Uterus (tissue), 4 donors: ENCODE data around the gene HDAC4. TPM values are rescaled to one million over a fixed set of nuclear protein-coding genes. Genes with fewer than 3 reads are reported as not detected.
A peak's percentile ranks its signal among the peaks of the same experiment; 100 is the strongest.

Source experiments
- DNase-seq, 2 donors: peaks; one replicate each; pipeline ENCODE4 v3.0.0-alpha.2; 2019 to 2020
- H3K27ac ChIP-seq, 2 donors: fragments of 200-600 bp; sonication (generic); 1 replicate in 1 of 2; 2 replicates in 1 of 2; pipeline ENCODE4 v1.5.1; 2016 to 2018
- H3K27me3 ChIP-seq, 2 donors: fragments of 200-600 bp; sonication (generic); one replicate each; pipeline ENCODE4 v1.5.1; 2018 to 2019; ENCODE audit warnings: control low read depth in 1 of 2
- H3K36me3 ChIP-seq, 2 donors: fragments of 200-600 bp; sonication (generic); one replicate each; pipeline ENCODE4 v1.5.1; 2019; ENCODE audit warnings: control low read depth in 1 of 2
- H3K4me1 ChIP-seq, 2 donors: fragments of 200-600 bp; sonication (generic); one replicate each; pipeline ENCODE4 v1.5.1; 2018 to 2019; ENCODE audit warnings: control low read depth in 1 of 2
- H3K4me3 ChIP-seq, 2 donors: fragments of 200-600 bp; sonication (generic); 1 replicate in 1 of 2; 2 replicates in 1 of 2; pipeline ENCODE4 v1.5.1; 2018 to 2019; ENCODE audit warnings: mild to moderate bottlenecking in 1 of 2
- H3K9me3 ChIP-seq, 2 donors: fragments of 200-600 bp; sonication (generic); one replicate each; pipeline ENCODE4 v1.5.1; 2019; ENCODE audit warnings: control low read depth in 1 of 2
- CTCF ChIP-seq, 4 experiments: fragments of 200-600 bp in 2 of 4; fragments of 450-650 bp in 2 of 4; sonication (generic) in 2 of 4; IDR thresholded peaks; one replicate each; pipeline ENCODE4 v1.5.1; 2016 to 2019; ENCODE audit warnings: antibody characterized with exemption in 4 of 4, mild to moderate bottlenecking in 2 of 4, moderate library complexity in 1 of 4
- POLR2A ChIP-seq, 2 donors: fragments of 450-650 bp; IDR thresholded peaks; one replicate each; pipeline ENCODE4 v1.6.1; 2016; ENCODE audit warnings: antibody characterized with exemption in 2 of 2, mild to moderate bottlenecking in 1 of 2, moderate library complexity in 1 of 2
- intact Hi-C: fragments of 100-400 bp; cut with DNase I; formaldehyde crosslinking; loops from one replicate; pipeline ENCODE4 v1.15.1; 2023; ENCODE audit warnings: low total_unique reads
- total RNA-seq, 4 donors: library from RNA; depleted of rRNA in 3 of 4; stranded (reverse); fragments of >200 nt in 3 of 4; gene quantifications; one replicate each; pipeline versions ENCODE4 v1.1.0 to v1.2.4, GENCODE V29; 2014 to 2023
- donor health status: DM: yes; HTN: yes; CAD: no.

The HDAC4 gene
- total RNA-seq, 4 donors from 2014 or later: 42.1 to 91.5 (median 73.4) TPM

GRCh38 chr2:239407112-239407511, 6.3 kb upstream of the HDAC4 start:
- Histone ChIP-seq H3K27ac (no peak overlapping the region), H3K36me3 (no peaks in the 10 kb centered on the region), H3K4me3 (no peak overlapping the region), H3K27me3 (no peaks in the 10 kb centered on the region), H3K4me1 (no peaks in the 10 kb centered on the region), H3K9me3 (no peaks in the 10 kb centered on the region)
- TF ChIP-seq CTCF (IDR thresholded peaks at IDR 0.05): no peak
- TF ChIP-seq POLR2A (IDR thresholded peaks at IDR 0.05): no peak
- intact Hi-C loops: no loop called here
- no peak for DNase-seq

- no peaks in the 10 kb centered on the region for H3K27me3 ChIP-seq
- no peaks in the 10 kb centered on the region for H3K36me3 ChIP-seq
- TF ChIP-seq POLR2A (IDR thresholded peaks at IDR 0.05): no peak
- TF ChIP-seq CTCF (IDR thresholded peaks at IDR 0.05): no peak
- no peaks in the 10 kb centered on the region for H3K4me1 ChIP-seq
- DNase-seq: no peak
- no peak overlapping the region for H3K27ac ChIP-seq
- intact Hi-C loops: no loop called here
- no peaks in the 10 kb centered on the region for H3K9me3 ChIP-seq
- H3K4me3 ChIP-seq: no peak overlapping the region
Observed at GRCh38 chr2:239406316-239406995, 5.6 kb upstream of the HDAC4 start.

GRCh38 chr2:239405071-239405470, 4.3 kb upstream of the HDAC4 start:
- no peaks in the 10 kb centered on the region for H3K9me3 ChIP-seq
- H3K4me1 ChIP-seq: no peaks in the 10 kb centered on the region
- H3K4me3 ChIP-seq: no peak overlapping the region
- H3K27me3 ChIP-seq: no peaks in the 10 kb centered on the region
- no peak overlapping the region for H3K27ac ChIP-seq
- TF ChIP-seq POLR2A (IDR thresholded peaks at IDR 0.05) (no peak), CTCF (IDR thresholded peaks at IDR 0.05) (no peak)
- intact Hi-C loops: no loop called here
- no peak for DNase-seq
- H3K36me3 ChIP-seq: no peaks in the 10 kb centered on the region

DNA sequence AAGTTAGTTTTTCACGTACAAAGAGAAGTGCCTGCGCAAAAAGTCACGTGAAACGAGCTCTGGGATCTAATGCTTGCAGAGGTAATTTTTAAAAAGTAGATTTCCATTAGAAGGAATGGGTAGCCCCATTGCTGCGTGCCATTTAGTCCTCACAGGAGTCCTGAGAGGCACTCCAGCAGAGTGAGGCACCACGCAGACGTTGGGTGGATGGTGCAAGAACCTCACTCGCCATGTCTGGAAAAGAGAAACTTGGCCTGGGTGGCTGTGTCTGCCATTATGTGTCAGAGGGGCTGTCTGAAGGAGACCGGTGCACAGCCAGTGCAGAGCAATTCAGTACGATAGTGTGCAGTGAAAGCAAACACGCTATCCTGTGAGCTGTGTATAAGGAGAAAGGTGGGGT, 1.8 kb upstream of the HDAC4 start:
- Histone ChIP-seq H3K4me3 (no peak overlapping the region), H3K27me3 (no peaks in the 10 kb centered on the region), H3K4me1 (no peaks in the 10 kb centered on the region), H3K9me3 (no peaks in the 10 kb centered on the region), H3K27ac (no peak overlapping the region), H3K36me3 (no peaks in the 10 kb centered on the region)
- no peak for DNase-seq
- intact Hi-C loops: no loop called here
- TF ChIP-seq POLR2A (IDR thresholded peaks at IDR 0.05): no peak
- TF ChIP-seq CTCF (IDR thresholded peaks at IDR 0.05): no peak

- DNase-seq: no peak
- Histone ChIP-seq H3K4me3 (peak overlapping the region; percentile 72 to 84), H3K4me1 (no peaks in the 10 kb centered on the region), H3K9me3 (no peaks in the 10 kb centered on the region), H3K27me3 (no peaks in the 10 kb centered on the region), H3K27ac (peak overlapping the region; percentile 100), H3K36me3 (no peaks in the 10 kb centered on the region)
- intact Hi-C loops: no loop called here
- TF ChIP-seq CTCF (IDR thresholded peaks at IDR 0.05) (peak in 1 of 4 experiments; percentile 24), POLR2A (IDR thresholded peaks at IDR 0.05) (no peak)
Observed at GRCh38 chr2:239401881-239402233, 1.0 kb upstream of the HDAC4 start.
